ENCODE measurements around the gene C11orf21. TPM values are rescaled to one million over a fixed set of nuclear protein-coding genes. Genes with fewer than 3 reads are reported as not detected.

Gene C11orf21
- total and polyA plus RNA-seq, 2 of the 8 experiments (the other 6 are each of a cell fraction or from before 2014, with no cell fraction given), result not detected

DNA sequence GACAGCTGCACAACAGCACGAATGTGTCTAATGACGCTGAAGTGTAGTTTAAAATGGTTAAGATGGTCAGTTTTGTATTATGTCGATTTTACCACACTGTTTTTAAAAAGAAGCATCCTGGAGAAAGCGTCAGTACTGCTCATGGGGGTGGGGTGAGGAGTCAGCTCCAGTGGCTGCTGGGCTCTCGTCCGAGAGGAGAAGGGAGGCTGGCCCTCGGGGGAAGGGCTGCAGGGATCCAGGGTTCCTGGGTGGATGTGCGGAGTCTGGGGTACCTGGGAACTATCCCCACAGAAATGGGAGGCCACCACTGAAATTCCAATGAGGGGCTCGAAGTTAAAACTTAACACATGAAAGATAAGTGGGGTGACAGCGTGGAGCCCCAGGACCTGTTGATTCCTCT is 11.9 kb downstream of the C11orf21 start:
- DNase-seq (ENCODE audit: low read depth in 1 of 2, low spot score in 2 of 2), result no peak
- WGBS, 2 experiments (ENCODE audit: extremely low coverage in 1 of 2, insufficient coverage in 1 of 2, insufficient read length in 1 of 2, insufficient replicate concordance in 2 of 2, low coverage in 1 of 2, low lambda C conversion rate in 2 of 2, missing lambda C conversion rate in 1 of 2), result 89% methylated on average over 7 of the region's 10 CpGs; no CpG with 5 or more reads in 1 of the 2 experiments

More for the DNA sequence above, 11.9 kb downstream of the C11orf21 start:
- no peak overlapping the region for H4K91ac ChIP-seq (replicated peaks; ENCODE audit: insufficient read length, low read length)
- no peaks in the 10 kb centered on the region for H3K23me2 ChIP-seq (ENCODE audit: low read depth, low read length)
- H2AFZ ChIP-seq (ENCODE audit: low read length), result no peak overlapping the region
- no peak for FAIRE-seq
- H4K20me1 ChIP-seq (replicated peaks in 1 of 2; ENCODE audit: control insufficient read depth in 1 of 2, insufficient read depth in 2 of 2, low read length in 2 of 2), result peaks cover 0 to 2% of the 10 kb centered on the region in 2 experiments
- no peak overlapping the region for H3K4me2 ChIP-seq (ENCODE audit: insufficient read depth in 1 of 2, low read depth in 2 of 2, low read length in 2 of 2)
- H3K9ac ChIP-seq (replicated peaks in 1 of 4; ENCODE audit: extremely low read depth in 1 of 4, low read depth in 3 of 4, low read length in 3 of 4), result no peak overlapping the region
- H4K5ac ChIP-seq (ENCODE audit: insufficient read length, low read depth, low read length), result no peak overlapping the region
- H3K18ac ChIP-seq (ENCODE audit: extremely low read depth, low read length), result no peak overlapping the region
- no peak overlapping the region for H2BK120ac ChIP-seq (replicated peaks; ENCODE audit: low read depth, low read length)
- H3K14ac ChIP-seq (ENCODE audit: insufficient read length), result no peak overlapping the region
- no peak for TF ChIP-seq GTF2F1 (IDR thresholded peaks at IDR 0.05; ENCODE audit: borderline replicate concordance, low read depth, low read length)
- TF ChIP-seq RAD21 (IDR thresholded peaks at IDR 0.05 in 1 of 2, conservative IDR thresholded peaks at IDR 0.05 in 1 of 2; ENCODE audit: low read depth in 2 of 2, low read length in 2 of 2), result no peak
- TF ChIP-seq NRF1 (IDR thresholded peaks at IDR 0.05; ENCODE audit: low read depth, low read length), result no peak
- no peaks in the 10 kb centered on the region for H3K9me3 ChIP-seq (ENCODE audit: insufficient read depth in 2 of 2, low read depth in 1 of 2, low read length in 1 of 2)
- no peak overlapping the region for H3K4ac ChIP-seq (replicated peaks; ENCODE audit: insufficient read length, low read depth, low read length)
- H3K36me3 ChIP-seq (ENCODE audit: control insufficient read depth in 2 of 4, insufficient read depth in 4 of 4, low read length in 3 of 4), result no peaks in the 10 kb centered on the region
- no peak overlapping the region for H3K27ac ChIP-seq (ENCODE audit: low read depth, low read length)
- peaks cover 0 to 10% (median 1%) of the 10 kb centered on the region in 4 experiments; a peak in 4 of 7 replicates for H3K27me3 ChIP-seq (replicated peaks in 1 of 4; ENCODE audit: control insufficient read depth in 3 of 4, extremely low read depth in 1 of 4, insufficient read depth in 3 of 4, low read length in 3 of 4)
- H2BK5ac ChIP-seq (ENCODE audit: low read depth, low read length), result no peak overlapping the region
- H3K4me3 ChIP-seq (ENCODE audit: extremely low read depth in 1 of 4, insufficient read depth in 2 of 4, low read depth in 3 of 4, low read length in 4 of 4), result no peak overlapping the region
- 0 out of 2 replicates have a peak overlapping the region, but pooled peaks have one; percentile 50 for H2BK12ac ChIP-seq (ENCODE audit: low read depth, low read length)
- H4K8ac ChIP-seq (ENCODE audit: extremely low read depth, insufficient read depth, low read length), result no peak overlapping the region
- ChIA-PET POLR2A (ENCODE audit: partially characterized antibody) (no interaction called here), CTCF (ENCODE audit: partially characterized antibody) (interaction anchor here (0.6 to 4.6 kb wide), 9 partner anchors 9 to 361 kb away, joined by 3 to 27 read pairs (median 5); partner anchors contain the start of genes C11orf21 and TSPAN32)
- no peaks in the 10 kb centered on the region for H3K79me2 ChIP-seq (ENCODE audit: control insufficient read depth in 1 of 2, insufficient read depth in 2 of 2, low read length in 2 of 2)
- H2BK20ac ChIP-seq (ENCODE audit: low read length), result no peak overlapping the region
- no peaks in the 10 kb centered on the region for H3K79me1 ChIP-seq (ENCODE audit: low read depth, low read length)
- H3K56ac ChIP-seq (replicated peaks; ENCODE audit: insufficient read length, low read depth, low read length), result no peak overlapping the region
- no peak overlapping the region for H2AK5ac ChIP-seq (ENCODE audit: low read depth, low read length)
- peaks cover 0 to 5% (median 3%) of the 10 kb centered on the region in 4 experiments; a peak in 2 of 7 replicates for H3K4me1 ChIP-seq (replicated peaks in 1 of 4; ENCODE audit: control insufficient read depth in 3 of 4, insufficient read depth in 4 of 4, low read length in 3 of 4)
- no peak overlapping the region for H3K23ac ChIP-seq (ENCODE audit: insufficient read length)
- H2BK15ac ChIP-seq (ENCODE audit: low read length), result no peak overlapping the region

Data from H1 (cell line).